KMS-11 (cell line): ENCODE results near the gene KCNQ4.

Experiments used
- H2AFZ ChIP-seq: fragments of 200-600 bp; sonication (generic); 2 replicates; pipeline ENCODE4 v1.6.1; 2016; ENCODE audit warnings: antibody characterized with exemption, mixed run types, low read depth
- H3K27ac ChIP-seq: fragments of 200-600 bp; sonication (generic); 2 replicates; pipeline ENCODE4 v1.6.1; 2016; ENCODE audit warnings: mild to moderate bottlenecking, mixed run types
- H3K27me3 ChIP-seq: fragments of 200-600 bp; sonication (generic); 2 replicates; pipeline ENCODE4 v1.6.1; 2017; ENCODE audit warnings: mild to moderate bottlenecking, low read depth, mixed run types, moderate library complexity; ENCODE audit not compliant: insufficient read depth
- H3K36me3 ChIP-seq: fragments of 200-600 bp; sonication (generic); 2 replicates; pipeline ENCODE4 v1.6.1; 2017; ENCODE audit warnings: mild to moderate bottlenecking, mixed run types; ENCODE audit not compliant: insufficient read depth
- H3K4me1 ChIP-seq: fragments of 200-600 bp; sonication (generic); 2 replicates; pipeline ENCODE4 v1.6.1; 2016; ENCODE audit warnings: mild to moderate bottlenecking, low read depth, mixed run types; ENCODE audit not compliant: poor library complexity, severe bottlenecking
- H3K4me2 ChIP-seq: fragments of 200-600 bp; sonication (generic); 2 replicates; pipeline ENCODE4 v1.7.0; 2016; ENCODE audit warnings: mild to moderate bottlenecking, mixed run types
- H3K4me3 ChIP-seq: fragments of 200-600 bp; sonication (generic); IDR thresholded peaks from 2 replicates; pipeline ENCODE4 v1.6.1; 2017; ENCODE audit warnings: low read depth, low read length, mixed read lengths; ENCODE audit not compliant: insufficient read depth
- H3K79me2 ChIP-seq: fragments of 200-600 bp; sonication (generic); 2 replicates; pipeline ENCODE4 v1.6.1; 2016; ENCODE audit warnings: low read depth, mixed run types; ENCODE audit not compliant: insufficient read depth
- H3K9ac ChIP-seq: fragments of 200-600 bp; sonication (generic); 2 replicates; pipeline ENCODE4 v1.6.1; 2016; ENCODE audit warnings: mild to moderate bottlenecking, mixed run types
- H4K20me1 ChIP-seq: fragments of 200-600 bp; sonication (generic); 2 replicates; pipeline ENCODE4 v1.6.1; 2016; ENCODE audit warnings: mild to moderate bottlenecking, mixed run types; ENCODE audit not compliant: insufficient read depth
- TF ChIP-seq, protein P1 (sequence below): fragments of 200-600 bp; sonication (generic); conservative IDR thresholded peaks from 2 replicates; pipeline ENCODE4 v1.6.1; 2017; ENCODE audit warnings: low read depth, mild to moderate bottlenecking, antibody characterized with exemption, low read length, moderate library complexity, mixed read lengths

The KCNQ4 gene

DNA sequence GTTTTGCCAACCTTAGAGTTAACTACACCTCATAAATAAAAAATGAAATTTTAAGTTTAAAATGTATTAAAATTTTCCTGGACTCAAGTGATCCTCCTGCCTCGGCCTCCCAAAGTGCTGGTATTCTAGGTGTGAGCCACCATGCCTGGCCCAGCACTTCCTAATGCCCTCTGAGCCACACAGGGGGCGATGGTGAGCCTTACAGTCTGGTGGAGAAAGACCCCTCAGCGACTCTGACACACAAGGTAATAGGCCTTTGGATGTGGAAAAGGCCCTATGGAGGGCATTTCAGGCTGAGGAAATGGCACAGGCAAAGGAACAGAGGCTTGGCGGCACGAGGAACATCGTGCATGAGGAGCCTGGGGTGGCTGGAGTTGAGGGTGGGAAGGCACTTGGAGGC is 71.9 kb downstream of the KCNQ4 start:
- Histone ChIP-seq H4K20me1 (no peaks in the 10 kb centered on the region), H3K4me3 (no peak overlapping the region), H3K36me3 (no peaks in the 10 kb centered on the region), H3K4me2 (no peak overlapping the region), H3K9ac (no peak overlapping the region), H3K79me2 (no peaks in the 10 kb centered on the region), H3K27me3 (no peaks in the 10 kb centered on the region), H3K27ac (no peak overlapping the region), H3K4me1 (no peaks in the 10 kb centered on the region), H2AFZ (no peak overlapping the region)
- TF ChIP-seq, protein P1, sequence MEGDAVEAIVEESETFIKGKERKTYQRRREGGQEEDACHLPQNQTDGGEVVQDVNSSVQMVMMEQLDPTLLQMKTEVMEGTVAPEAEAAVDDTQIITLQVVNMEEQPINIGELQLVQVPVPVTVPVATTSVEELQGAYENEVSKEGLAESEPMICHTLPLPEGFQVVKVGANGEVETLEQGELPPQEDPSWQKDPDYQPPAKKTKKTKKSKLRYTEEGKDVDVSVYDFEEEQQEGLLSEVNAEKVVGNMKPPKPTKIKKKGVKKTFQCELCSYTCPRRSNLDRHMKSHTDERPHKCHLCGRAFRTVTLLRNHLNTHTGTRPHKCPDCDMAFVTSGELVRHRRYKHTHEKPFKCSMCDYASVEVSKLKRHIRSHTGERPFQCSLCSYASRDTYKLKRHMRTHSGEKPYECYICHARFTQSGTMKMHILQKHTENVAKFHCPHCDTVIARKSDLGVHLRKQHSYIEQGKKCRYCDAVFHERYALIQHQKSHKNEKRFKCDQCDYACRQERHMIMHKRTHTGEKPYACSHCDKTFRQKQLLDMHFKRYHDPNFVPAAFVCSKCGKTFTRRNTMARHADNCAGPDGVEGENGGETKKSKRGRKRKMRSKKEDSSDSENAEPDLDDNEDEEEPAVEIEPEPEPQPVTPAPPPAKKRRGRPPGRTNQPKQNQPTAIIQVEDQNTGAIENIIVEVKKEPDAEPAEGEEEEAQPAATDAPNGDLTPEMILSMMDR = 0 out of 2 replicates have a peak, but pooled peaks have one; percentile 25

DNA sequence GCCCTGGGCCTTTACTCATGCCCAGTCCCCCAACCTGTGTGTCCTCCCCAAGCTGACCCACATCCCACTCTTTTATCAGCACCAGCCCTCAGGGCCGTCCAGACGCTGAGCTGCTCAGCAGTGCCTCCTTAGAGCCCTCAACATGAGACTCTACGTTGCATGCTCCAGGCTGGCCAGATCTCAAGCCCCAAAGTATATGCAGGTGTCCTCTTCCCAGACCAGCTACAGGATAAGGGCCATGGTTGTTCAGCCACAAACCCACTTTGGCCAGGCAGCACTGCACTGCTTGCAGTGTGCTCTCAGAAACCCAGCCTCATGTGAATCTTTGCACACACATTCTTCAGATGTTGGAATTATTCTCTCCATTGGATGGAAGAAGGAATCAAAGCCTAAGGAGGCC is 72.5 kb downstream of the KCNQ4 start:
- Histone ChIP-seq H3K27me3 (no peaks in the 10 kb centered on the region), H3K4me2 (no peak overlapping the region), H2AFZ (no peak overlapping the region), H3K79me2 (no peaks in the 10 kb centered on the region), H3K9ac (no peak overlapping the region), H3K4me3 (no peak overlapping the region), H3K4me1 (no peaks in the 10 kb centered on the region), H4K20me1 (no peaks in the 10 kb centered on the region), H3K27ac (no peak overlapping the region), H3K36me3 (no peaks in the 10 kb centered on the region)
- TF ChIP-seq, protein P1 = no peak

DNA sequence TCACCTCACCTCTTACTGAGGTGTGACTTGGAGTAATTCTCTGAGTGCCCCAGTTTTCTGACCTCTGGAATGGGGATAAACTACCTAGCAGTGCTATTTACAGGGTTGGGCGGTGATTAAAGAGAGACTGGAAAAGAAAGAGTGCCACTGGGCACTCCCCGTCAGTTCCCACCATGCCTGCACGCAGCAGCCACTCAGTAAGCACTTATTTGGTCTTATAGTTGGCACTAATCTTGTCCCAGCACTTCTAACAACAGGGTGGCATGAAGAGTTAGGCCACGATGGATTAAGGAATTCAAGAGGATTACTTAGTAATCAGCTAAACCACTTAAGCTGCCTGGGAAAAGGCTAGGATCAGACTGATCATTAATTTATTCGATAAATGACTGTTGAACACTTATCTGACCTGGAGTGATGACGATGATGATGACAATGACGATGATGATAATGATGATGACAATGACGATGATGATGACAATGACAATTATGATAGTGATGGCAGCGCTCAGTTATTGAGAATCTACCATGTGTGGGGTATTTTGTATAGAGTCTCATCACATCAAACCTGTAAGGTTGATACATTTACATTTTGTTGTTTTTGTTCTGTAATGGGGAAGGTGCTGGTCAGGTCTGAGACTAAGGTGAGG is 73.2 kb downstream of the KCNQ4 start:
- no peak overlapping the region for H3K4me2 ChIP-seq
- H3K27ac ChIP-seq = no peak overlapping the region
- H3K36me3 ChIP-seq = no peaks in the 10 kb centered on the region
- H3K79me2 ChIP-seq = no peaks in the 10 kb centered on the region
- H2AFZ ChIP-seq = no peak overlapping the region
- no peaks in the 10 kb centered on the region for H4K20me1 ChIP-seq
- TF ChIP-seq, protein P1 = no peak
- H3K4me3 ChIP-seq = no peak overlapping the region
- no peaks in the 10 kb centered on the region for H3K27me3 ChIP-seq
- H3K4me1 ChIP-seq = no peaks in the 10 kb centered on the region
- H3K9ac ChIP-seq = no peak overlapping the region

DNA sequence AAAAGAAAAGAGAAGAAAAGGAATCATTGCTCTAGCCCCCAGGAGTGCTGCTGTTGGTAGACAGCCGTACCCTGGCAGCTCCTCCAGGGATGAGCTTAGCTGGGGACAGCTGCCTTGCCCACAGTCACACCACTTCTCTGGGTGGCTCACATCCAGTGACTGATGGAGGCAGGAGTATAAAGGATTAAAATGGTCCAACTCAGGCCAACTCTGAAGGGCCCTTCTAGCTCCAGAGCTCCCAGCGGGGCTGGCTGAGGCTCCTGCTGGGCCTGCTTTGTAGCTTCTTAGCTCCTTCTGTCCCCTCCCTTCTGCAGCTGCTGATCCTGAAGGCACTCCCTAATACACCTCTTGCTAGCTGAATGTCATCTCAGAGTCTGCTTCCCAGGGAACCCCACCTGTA is 74.2 kb downstream of the KCNQ4 start:
- Histone ChIP-seq H2AFZ (no peak overlapping the region), H3K36me3 (no peaks in the 10 kb centered on the region), H3K9ac (no peak overlapping the region), H3K4me3 (no peak overlapping the region), H3K4me2 (no peak overlapping the region), H3K79me2 (no peaks in the 10 kb centered on the region), H3K27me3 (no peaks in the 10 kb centered on the region), H3K4me1 (no peaks in the 10 kb centered on the region), H3K27ac (no peak overlapping the region), H4K20me1 (no peaks in the 10 kb centered on the region)
- TF ChIP-seq, protein P1 = no peak
